IMR-90 (cell line): Measurements from ENCODE around the gene TMCC1. TPM values are rescaled to one million over a fixed set of nuclear protein-coding genes. Genes with fewer than 3 reads are reported as not detected.

Experiments
- ATAC-seq: fragments of 200-7000 bp; cut with Tn5 transposase; 2 replicates; pipeline ENCODE4 v1.9.1; 2020; ENCODE audit warnings: low read depth, mild to moderate bottlenecking, moderate library complexity
- BruUV-seq: library from RNA; stranded (reverse); fragments of 400-500 nt; replicated peaks from 2 replicates; lab custom pipeline; 2021; lab: Mats Ljungman, UMichigan
- CTCF ChIA-PET: fragments of 300-600 bp; formaldehyde crosslinking; extraction: SDS; loops from one replicate; lab custom pipeline; 2021; ENCODE audit warnings: antibody characterized with exemption; lab: Yijun Ruan, JAX
- POLR2A ChIA-PET: fragments of 300-600 bp; sonication (Branson Sonifier 250); formaldehyde crosslinking; loops from one replicate; lab custom pipeline; 2022; ENCODE audit warnings: antibody characterized with exemption; ENCODE audit not compliant: unreplicated experiment; lab: Charles Lee
- DNase-seq: peaks from one replicate; pipeline ENCODE4 v3.0.0; 2013
- H2AFZ ChIP-seq: replicated peaks from 2 replicates; pipeline ENCODE3; 2013; ENCODE audit warnings: low read length, mild to moderate bottlenecking; ENCODE audit not compliant: poor library complexity
- H2AK5ac ChIP-seq: 2 replicates; pipeline ENCODE4 v1.6.1; 2013; ENCODE audit warnings: low read depth, low read length, inconsistent platforms
- H2AK9ac ChIP-seq: replicated peaks from 2 replicates; pipeline ENCODE3; 2013; ENCODE audit warnings: mild to moderate bottlenecking, low read depth, low read length, moderate library complexity; ENCODE audit not compliant: poor library complexity
- H2BK120ac ChIP-seq: 2 replicates; pipeline ENCODE4 v1.6.1; 2013; ENCODE audit warnings: low read depth, low read length, inconsistent platforms
- H2BK15ac ChIP-seq: 3 replicates; pipeline ENCODE4 v1.6.1; 2013; ENCODE audit warnings: low read depth, low read length, inconsistent platforms
- H2BK20ac ChIP-seq: 2 replicates; pipeline ENCODE4 v1.6.1; 2013; ENCODE audit warnings: low read depth, mild to moderate bottlenecking, inconsistent platforms, low read length, moderate library complexity
- H2BK5ac ChIP-seq: 2 replicates; pipeline ENCODE4 v1.6.1; 2013; ENCODE audit warnings: mild to moderate bottlenecking, low read depth, low read length, inconsistent platforms; ENCODE audit not compliant: poor library complexity, severe bottlenecking
- H3K14ac ChIP-seq: replicated peaks from 2 replicates; pipeline ENCODE4 v1.6.1; 2013; ENCODE audit warnings: low read depth, low read length, inconsistent platforms
- H3K18ac ChIP-seq: 2 replicates; pipeline ENCODE4 v1.6.1; 2013; ENCODE audit warnings: low read depth, low read length, control low read depth
- H3K23ac ChIP-seq: 2 replicates; pipeline ENCODE4 v1.6.1; 2013; ENCODE audit warnings: low read depth, low read length, inconsistent platforms
- H3K27ac ChIP-seq: 2 replicates; pipeline ENCODE4 v1.5.1; 2013; ENCODE audit warnings: mild to moderate bottlenecking, control low read depth, low read length; ENCODE audit not compliant: insufficient read depth
- H3K27me3 ChIP-seq: 2 replicates; pipeline ENCODE4 v1.6.1; 2013; ENCODE audit warnings: low read length; ENCODE audit not compliant: control insufficient read depth, insufficient read depth
- H3K36me3 ChIP-seq: 2 replicates; pipeline ENCODE4 v1.6.1; 2013; ENCODE audit warnings: low read length, mixed read lengths; ENCODE audit not compliant: control insufficient read depth, insufficient read depth
- H3K4ac ChIP-seq: 2 replicates; pipeline ENCODE4 v1.6.1; 2013; ENCODE audit warnings: low read depth, low read length, inconsistent platforms
- H3K4me1 ChIP-seq: 2 replicates; pipeline ENCODE4 v1.6.1; 2013; ENCODE audit warnings: low read length, mixed read lengths; ENCODE audit not compliant: control insufficient read depth, insufficient read depth
- H3K4me2 ChIP-seq: 2 replicates; pipeline ENCODE4 v1.6.1; 2013; ENCODE audit warnings: low read depth, mild to moderate bottlenecking, control low read depth, low read length, moderate library complexity
- H3K4me3 ChIP-seq: 2 replicates; pipeline ENCODE4 v1.5.1; 2013; ENCODE audit warnings: low read depth, mild to moderate bottlenecking, control low read depth, low read length, moderate library complexity; ENCODE audit not compliant: insufficient read depth
- H3K56ac ChIP-seq: 2 replicates; pipeline ENCODE4 v1.6.1; 2013; ENCODE audit warnings: low read length, inconsistent platforms; ENCODE audit not compliant: insufficient read depth; ENCODE audit errors: extremely low read depth
- H3K79me1 ChIP-seq, 2 experiments: 2 replicates each; pipeline ENCODE4 v1.6.1; 2013; ENCODE audit warnings: low read length in 2 of 2, inconsistent platforms in 1 of 2, low read depth in 1 of 2
- H3K9ac ChIP-seq: 2 replicates; pipeline ENCODE4 v1.6.1; 2013; ENCODE audit warnings: low read depth, low read length, control low read depth
- H3K9me1 ChIP-seq: 2 replicates; pipeline ENCODE4 v1.6.1; 2013; ENCODE audit warnings: low read length, inconsistent platforms; ENCODE audit not compliant: insufficient read depth
- H3K9me3 ChIP-seq: 2 replicates; pipeline ENCODE4 v1.6.1; 2013; ENCODE audit warnings: low read length; ENCODE audit not compliant: control insufficient read depth, insufficient read depth
- H4K20me1 ChIP-seq: 2 replicates; pipeline ENCODE4 v1.6.1; 2013; ENCODE audit warnings: low read length, inconsistent platforms; ENCODE audit not compliant: insufficient read depth
- H4K5ac ChIP-seq: 2 replicates; pipeline ENCODE4 v1.6.1; 2013; ENCODE audit warnings: mild to moderate bottlenecking, low read depth, low read length, control low read depth
- H4K8ac ChIP-seq, 2 experiments: 2 replicates each; pipeline ENCODE4 v1.6.1; 2013; ENCODE audit warnings: low read depth in 2 of 2, low read length in 2 of 2, control low read depth in 1 of 2, inconsistent platforms in 1 of 2
- H4K91ac ChIP-seq: 2 replicates; pipeline ENCODE4 v1.6.1; 2013; ENCODE audit warnings: low read depth, low read length, inconsistent platforms; ENCODE audit not compliant: insufficient read depth
- BHLHE40 ChIP-seq: fragments of 150-350 bp; IDR thresholded peaks from 2 replicates; pipeline ENCODE4 v1.6.1; 2016; ENCODE audit warnings: mild to moderate bottlenecking, low read depth, low read length
- CEBPB ChIP-seq: IDR thresholded peaks from 2 replicates; pipeline ENCODE4 v1.6.1; 2012; ENCODE audit warnings: low read depth, low read length, improper control_type of control experiment
- CHD1 ChIP-seq: IDR thresholded peaks from 2 replicates; pipeline ENCODE4 v1.6.1; 2012; ENCODE audit warnings: low read depth, low read length, improper control_type of control experiment
- CTCF ChIP-seq: conservative IDR thresholded peaks from 2 replicates; pipeline ENCODE4 v1.5.1; 2012; ENCODE audit warnings: mild to moderate bottlenecking, low read depth, low read length, improper control_type of control experiment
- MAZ ChIP-seq: IDR thresholded peaks from 2 replicates; pipeline ENCODE4 v1.6.1; 2012; ENCODE audit warnings: low read depth, mild to moderate bottlenecking, low read length, improper control_type of control experiment, moderate library complexity, borderline replicate concordance
- MXI1 ChIP-seq: IDR thresholded peaks from 2 replicates; pipeline ENCODE4 v1.6.1; 2012; ENCODE audit warnings: low read depth, mild to moderate bottlenecking, low read length, moderate library complexity, borderline replicate concordance
- POLR2A ChIP-seq: IDR thresholded peaks from 2 replicates; pipeline ENCODE4 v1.6.1; 2012; ENCODE audit warnings: mild to moderate bottlenecking, low read depth, low read length
- RAD21 ChIP-seq: IDR thresholded peaks from 2 replicates; pipeline ENCODE4 v1.6.1; 2012; ENCODE audit warnings: low read length, improper control_type of control experiment
- RCOR1 ChIP-seq: IDR thresholded peaks from 2 replicates; pipeline ENCODE4 v1.6.1; 2012; ENCODE audit warnings: mild to moderate bottlenecking, low read length, improper control_type of control experiment; ENCODE audit not compliant: insufficient replicate concordance
- RFX5 ChIP-seq: IDR thresholded peaks from 2 replicates; pipeline ENCODE4 v1.8.0; 2012; ENCODE audit warnings: low read depth, mild to moderate bottlenecking, low read length, moderate library complexity
- SMC3 ChIP-seq: fragments of 150-350 bp; IDR thresholded peaks from 2 replicates; pipeline ENCODE4 v1.6.1; 2016; ENCODE audit warnings: low read depth, mild to moderate bottlenecking, antibody characterized with exemption, low read length, moderate library complexity
- WGBS, 2 experiments: methylation state at CpG; one replicate each; pipeline versions ENCODE4 v1.1.5 to v1.1.7; 2013; ENCODE audit warnings: missing lambda C conversion rate in 2 of 2; ENCODE audit not compliant: insufficient read length in 1 of 2; ENCODE audit errors: extremely low coverage in 2 of 2; 5-methylcytosine and 5-hydroxymethylcytosine counted together
- dilution Hi-C: fragments of 300-500 bp; cut with HindIII; formaldehyde crosslinking; loops from one replicate; pipeline ENCODE4 v1.14.3; 2018; ENCODE audit warnings: low sequenced_read_pairs; ENCODE audit not compliant: unreplicated experiment
- in situ Hi-C: fragments of 300-500 bp; cut with MboI; formaldehyde crosslinking; loops from 3 replicates; pipeline ENCODE4 v1.14.3; 2019; ENCODE audit warnings: low sequenced_read_pairs, inconsistent platforms, mixed read lengths
- intact Hi-C: fragments of 100-400 bp; cut with micrococcal nuclease; formaldehyde crosslinking; loops from 2 replicates; pipeline ENCODE4 v1.10.0; 2022
- polyA plus RNA-seq, 3 experiments: library from polyadenylated mRNA; depleted of rRNA; stranded (reverse); fragments of >200 nt; gene quantifications; 2 replicates each; pipeline ENCODE4 v1.2.3, GENCODE V29; 2012; ENCODE audit warnings: low replicate concordance in 1 of 3
- total RNA-seq: library from RNA; depleted of rRNA; stranded (reverse); fragments of >200 nt; gene quantifications from 2 replicates; pipeline ENCODE4 v1.2.3, GENCODE V29; 2012
- TF ChIP-seq, protein P1 (sequence below): fragments of 150-350 bp; IDR thresholded peaks from 2 replicates; pipeline ENCODE4 v1.6.1; 2017; ENCODE audit warnings: mild to moderate bottlenecking, antibody characterized with exemption, low read length, low read depth

Gene TMCC1
- total and polyA plus RNA-seq, 2 of the 4 experiments (the other 2 are of a cell fraction) = 5.0 to 7.3 TPM

DNA sequence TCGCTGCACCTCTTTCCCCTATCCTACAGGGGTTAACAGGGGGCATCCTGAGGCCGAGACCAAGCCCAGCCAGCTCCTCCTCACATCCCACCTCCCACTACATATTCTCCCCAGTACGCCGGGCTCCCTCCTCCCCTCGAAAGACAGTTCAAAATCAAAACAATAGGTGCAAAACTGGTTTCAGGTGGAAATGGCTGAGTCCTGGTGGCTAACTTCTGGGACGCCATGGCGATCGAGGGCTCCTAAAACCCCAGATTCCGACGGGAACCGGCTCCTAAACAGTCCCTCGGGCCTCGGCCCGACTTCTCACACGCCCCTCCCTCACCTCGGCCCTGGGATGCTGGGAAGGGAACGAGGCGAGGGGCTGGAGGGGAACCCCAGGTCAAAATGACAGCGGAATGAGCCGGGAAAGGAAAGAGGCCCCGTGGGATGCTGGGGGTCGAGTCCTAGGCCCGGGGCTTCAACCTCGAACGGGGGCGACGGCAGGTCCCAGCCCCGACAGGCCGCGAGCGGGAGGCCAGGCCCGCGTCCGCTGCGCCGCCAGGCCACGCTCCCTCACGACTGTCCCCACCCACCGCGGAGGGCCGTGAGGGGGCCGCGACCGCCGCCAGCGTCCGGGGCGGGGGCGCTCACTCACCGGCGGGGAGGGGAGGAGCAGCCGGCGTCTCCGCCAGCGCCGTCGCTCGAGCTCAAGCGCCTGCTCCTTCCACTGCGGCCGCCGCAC lies 492 bp downstream of the TMCC1 start:
- H2BK120ac ChIP-seq = peak overlapping the region; percentile 46; the same call in 1 of the 2 replicates
- peak overlapping the region; percentile 18 for H2AK9ac ChIP-seq
- peaks cover 19 to 30% of the 10 kb centered on the region in 2 experiments for H3K79me1 ChIP-seq
- peak overlapping the region; percentile 55 for H3K18ac ChIP-seq
- peak overlapping the region; percentile 1; the same call in 1 of the 2 replicates for H3K56ac ChIP-seq
- no peak overlapping the region; the same call in 1 of the 2 replicates for H4K91ac ChIP-seq
- peak overlapping the region; percentile 67 for H3K27ac ChIP-seq
- WGBS, 2 experiments = 1% methylated on average over 18 of the region's 62 CpGs; no CpG with 5 or more reads in 1 of the 2 experiments
- peak overlapping the region; percentile 37 for H4K5ac ChIP-seq
- ChIA-PET CTCF (no interaction called here), POLR2A (interaction anchor here (0.5 to 0.6 kb wide), 2 partner anchors 53 to 338 kb away, joined by 3 read pairs; no protein-coding TSS in a partner anchor)
- peak overlapping the region; percentile 85 for H2AFZ ChIP-seq
- peak overlapping the region; percentile 88 for H3K9ac ChIP-seq
- H2AK5ac ChIP-seq = peak overlapping the region; percentile 43; the same call in 1 of the 2 replicates
- H3K23ac ChIP-seq = peak overlapping the region; percentile 93
- no peak overlapping the region for H2BK20ac ChIP-seq
- no peaks in the 10 kb centered on the region for H3K27me3 ChIP-seq
- ATAC-seq (peak; percentile 74), DNase-seq (no peak)
- H4K8ac ChIP-seq = peak overlapping the region; percentile 58 to 83; a peak in 3 of 4 replicates
- H2BK5ac ChIP-seq = peak overlapping the region; percentile 1
- TF ChIP-seq MAZ = no peak
- no peak for TF ChIP-seq CHD1
- TF ChIP-seq SMC3 = no peak
- TF ChIP-seq RFX5 = no peak
- no peak for TF ChIP-seq POLR2A
- TF ChIP-seq BHLHE40 = no peak
- no peak for TF ChIP-seq RAD21
- no peak for TF ChIP-seq MXI1
- no peak for TF ChIP-seq CEBPB
- no peak for TF ChIP-seq RCOR1
- TF ChIP-seq, protein P1, sequence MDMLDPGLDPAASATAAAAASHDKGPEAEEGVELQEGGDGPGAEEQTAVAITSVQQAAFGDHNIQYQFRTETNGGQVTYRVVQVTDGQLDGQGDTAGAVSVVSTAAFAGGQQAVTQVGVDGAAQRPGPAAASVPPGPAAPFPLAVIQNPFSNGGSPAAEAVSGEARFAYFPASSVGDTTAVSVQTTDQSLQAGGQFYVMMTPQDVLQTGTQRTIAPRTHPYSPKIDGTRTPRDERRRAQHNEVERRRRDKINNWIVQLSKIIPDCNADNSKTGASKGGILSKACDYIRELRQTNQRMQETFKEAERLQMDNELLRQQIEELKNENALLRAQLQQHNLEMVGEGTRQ = no peak
- TF ChIP-seq CTCF = no peak
- no peaks in the 10 kb centered on the region for H3K9me3 ChIP-seq
- H3K9me1 ChIP-seq = peaks cover 3% of the 10 kb centered on the region
- intact Hi-C loops = loop anchor here (2.0 kb wide), 1 partner anchor 62 kb away; no protein-coding TSS in a partner anchor
- dilution Hi-C loops = no loop called here
- peak overlapping the region; percentile 94 for H3K4me3 ChIP-seq
- peak overlapping the region; percentile 94 for H3K4me2 ChIP-seq
- peak overlapping the region; percentile 79 for H3K4ac ChIP-seq
- peak overlapping the region; percentile 90 for H3K14ac ChIP-seq
- in situ Hi-C loops = no loop called here
- no TSS peak for BruUV-seq
- no peaks in the 10 kb centered on the region for H3K36me3 ChIP-seq
- peak overlapping the region; percentile 6; the same call in 1 of the 3 replicates for H2BK15ac ChIP-seq
- peaks cover 27% of the 10 kb centered on the region for H4K20me1 ChIP-seq
- peaks cover 2% of the 10 kb centered on the region; the same call in 1 of the 2 replicates for H3K4me1 ChIP-seq
